HK-2 (cell line): ENCODE measurements around the gene BCL2L13.

ENCODE experiments used
- DNase-seq: peaks from one replicate; pipeline ENCODE4 v3.0.0-alpha.2; 2018; ENCODE audit not compliant: unreplicated experiment

The BCL2L13 gene

DNA sequence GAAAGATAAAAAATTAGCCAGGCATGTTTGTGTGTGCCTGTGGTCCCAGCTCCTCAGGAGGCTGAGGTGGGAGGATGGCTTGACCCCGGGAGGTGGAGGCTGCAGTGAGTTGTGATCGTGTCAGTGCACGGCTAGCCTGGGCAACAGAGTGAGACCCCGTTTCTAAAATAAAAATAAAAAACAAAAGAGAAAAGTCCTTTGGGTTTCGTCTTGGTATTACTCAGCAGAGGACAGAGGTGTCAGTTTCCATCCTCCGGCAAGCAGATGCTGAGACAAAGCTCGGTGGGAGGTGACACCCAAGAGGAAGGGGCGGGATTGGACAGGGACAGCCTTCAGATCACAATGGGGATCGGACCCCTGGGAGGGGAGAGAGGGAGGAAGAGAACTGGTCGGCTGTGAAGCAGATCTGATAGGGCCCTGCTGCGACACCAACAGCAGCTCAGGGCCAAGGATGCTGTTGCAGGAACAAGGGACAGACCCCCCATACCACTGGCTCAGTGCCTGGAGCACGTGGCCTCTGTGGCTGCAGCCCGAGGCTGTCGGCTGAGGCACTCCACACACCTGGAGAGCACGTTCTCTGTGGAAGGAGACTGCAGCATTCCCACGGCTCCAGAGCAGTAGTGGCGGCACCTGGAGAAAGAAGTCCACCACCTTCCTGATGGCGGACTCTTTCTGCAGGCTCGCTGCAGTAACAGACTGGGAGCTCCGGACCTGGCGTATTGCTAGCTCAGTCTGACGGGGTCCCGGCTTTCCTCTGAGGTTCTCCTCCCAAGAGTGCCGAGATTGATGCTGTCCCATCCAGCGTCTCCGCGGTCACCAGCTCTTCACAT, 140.9 kb downstream of the BCL2L13 start:
- no peak for DNase-seq

DNA sequence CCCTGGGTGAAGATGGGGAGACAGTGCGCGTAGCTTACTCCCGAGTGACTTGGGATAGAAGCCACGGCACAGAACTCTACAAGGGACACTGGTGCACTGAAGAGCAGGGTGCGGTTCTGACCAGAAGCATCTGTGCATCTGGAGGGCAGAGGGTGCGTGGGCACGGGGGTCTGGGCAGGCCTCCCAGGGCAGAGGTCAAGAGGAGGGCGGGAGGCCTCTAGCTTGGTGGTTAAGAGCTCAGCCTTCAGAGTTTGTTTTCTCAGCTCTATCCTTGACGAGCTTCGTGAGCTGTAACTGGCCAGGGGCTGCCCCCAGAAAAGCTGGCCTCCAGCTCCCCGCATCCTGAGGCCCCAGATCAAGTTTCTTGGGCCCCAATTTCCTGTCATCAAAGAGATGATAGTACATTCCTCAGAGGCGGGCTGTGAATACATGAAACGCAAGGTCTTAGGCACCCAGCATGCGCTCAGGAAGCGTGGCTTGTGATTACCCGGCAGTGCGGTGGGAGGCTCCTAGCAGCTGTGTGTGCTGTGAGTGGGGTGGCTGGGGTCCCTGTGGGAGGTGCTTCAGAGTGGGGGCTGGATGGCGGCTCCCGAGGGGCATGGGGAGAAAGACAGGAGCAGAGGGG, 141.7 kb downstream of the BCL2L13 start:
- DNase-seq, result no peak
